ENCODE results near the gene MST1.

DNA sequence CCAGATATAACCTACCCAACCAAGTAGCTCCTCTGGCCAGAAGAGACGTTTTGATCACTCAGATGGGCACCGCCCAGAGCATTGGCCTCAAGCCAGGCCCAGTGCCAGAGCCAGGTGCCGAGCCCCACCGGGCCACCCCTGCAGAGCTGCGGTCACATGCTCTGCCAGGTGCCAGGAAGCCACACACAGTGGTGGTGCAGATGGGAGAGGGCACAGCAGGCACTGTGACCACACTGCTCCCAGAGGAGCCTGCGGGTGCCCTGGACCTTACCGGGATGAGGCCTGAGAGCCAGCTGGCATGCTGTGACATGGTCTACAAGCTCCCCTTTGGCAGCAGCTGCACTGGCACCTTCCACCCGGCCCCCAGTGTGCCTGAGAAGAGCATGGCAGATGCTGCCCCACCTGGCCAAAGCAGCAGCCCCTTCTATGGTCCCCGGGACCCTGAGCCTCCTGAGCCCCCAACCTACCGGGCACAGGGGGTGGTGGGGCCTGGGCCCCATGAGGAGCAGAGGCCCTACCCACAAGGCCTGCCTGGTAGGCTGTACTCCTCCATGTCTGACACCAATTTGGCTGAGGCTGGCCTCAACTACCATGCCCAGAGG lies 34.2 kb downstream of the MST1 start:
- TF ChIP-seq, protein P1, sequence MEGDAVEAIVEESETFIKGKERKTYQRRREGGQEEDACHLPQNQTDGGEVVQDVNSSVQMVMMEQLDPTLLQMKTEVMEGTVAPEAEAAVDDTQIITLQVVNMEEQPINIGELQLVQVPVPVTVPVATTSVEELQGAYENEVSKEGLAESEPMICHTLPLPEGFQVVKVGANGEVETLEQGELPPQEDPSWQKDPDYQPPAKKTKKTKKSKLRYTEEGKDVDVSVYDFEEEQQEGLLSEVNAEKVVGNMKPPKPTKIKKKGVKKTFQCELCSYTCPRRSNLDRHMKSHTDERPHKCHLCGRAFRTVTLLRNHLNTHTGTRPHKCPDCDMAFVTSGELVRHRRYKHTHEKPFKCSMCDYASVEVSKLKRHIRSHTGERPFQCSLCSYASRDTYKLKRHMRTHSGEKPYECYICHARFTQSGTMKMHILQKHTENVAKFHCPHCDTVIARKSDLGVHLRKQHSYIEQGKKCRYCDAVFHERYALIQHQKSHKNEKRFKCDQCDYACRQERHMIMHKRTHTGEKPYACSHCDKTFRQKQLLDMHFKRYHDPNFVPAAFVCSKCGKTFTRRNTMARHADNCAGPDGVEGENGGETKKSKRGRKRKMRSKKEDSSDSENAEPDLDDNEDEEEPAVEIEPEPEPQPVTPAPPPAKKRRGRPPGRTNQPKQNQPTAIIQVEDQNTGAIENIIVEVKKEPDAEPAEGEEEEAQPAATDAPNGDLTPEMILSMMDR (IDR thresholded peaks at IDR 0.05) = no peak
- no peak for TF ChIP-seq POLR2AphosphoS5 (IDR thresholded peaks at IDR 0.05)
